Neural progenitor cell (in vitro differentiated cells): ENCODE measurements around the gene PRR23E. TPM values are rescaled to one million over a fixed set of nuclear protein-coding genes. Genes with fewer than 3 reads are reported as not detected.

Experiments
- DNase-seq: peaks from one replicate; pipeline ENCODE4 v3.0.0-alpha.2; 2016; ENCODE audit warnings: low spot score
- H2AFZ ChIP-seq: fragments of 200-600 bp; sonication (generic); replicated peaks from 2 replicates; pipeline ENCODE4 v1.6.1; 2016; ENCODE audit warnings: antibody characterized with exemption
- H3F3A ChIP-seq: fragments of 200-600 bp; sonication (generic); 2 replicates; pipeline ENCODE4 v1.6.1; 2016; ENCODE audit warnings: antibody characterized with exemption, low read depth
- H3K27ac ChIP-seq: fragments of 200-600 bp; sonication (generic); 2 replicates; pipeline ENCODE4 v1.5.1; 2016; ENCODE audit warnings: mild to moderate bottlenecking
- H3K27me3 ChIP-seq: fragments of 200-600 bp; sonication (generic); 2 replicates; pipeline ENCODE4 v1.6.1; 2016; ENCODE audit warnings: mild to moderate bottlenecking, moderate library complexity
- H3K36me3 ChIP-seq: fragments of 200-600 bp; sonication (generic); 2 replicates; pipeline ENCODE4 v1.5.1; 2016
- H3K4me1 ChIP-seq: fragments of 200-600 bp; sonication (generic); 2 replicates; pipeline ENCODE4 v1.6.1; 2016; ENCODE audit warnings: mixed run types
- H3K4me2 ChIP-seq: fragments of 200-600 bp; sonication (generic); 2 replicates; pipeline ENCODE4 v1.6.1; 2016
- H3K4me3 ChIP-seq: fragments of 200-600 bp; sonication (generic); 2 replicates; pipeline ENCODE4 v1.5.1; 2016
- H3K79me2 ChIP-seq: fragments of 200-600 bp; sonication (generic); 2 replicates; pipeline ENCODE4 v1.6.1; 2016; ENCODE audit warnings: low read depth
- H3K9ac ChIP-seq: fragments of 200-600 bp; sonication (generic); 2 replicates; pipeline ENCODE4 v1.6.1; 2016
- H3K9me3 ChIP-seq: fragments of 200-600 bp; sonication (generic); 2 replicates; pipeline ENCODE4 v1.5.1; 2016; ENCODE audit warnings: low read depth
- H4K20me1 ChIP-seq: fragments of 200-600 bp; sonication (generic); 2 replicates; pipeline ENCODE4 v1.6.1; 2016; ENCODE audit warnings: low read depth
- H3K27ac Mint-ChIP-seq: 3 replicates; pipeline ENCODE4 v1.8.0; 2021; ENCODE audit warnings: mixed read lengths
- H3K27me3 Mint-ChIP-seq: 2 replicates; pipeline ENCODE4 v1.8.0; 2022; ENCODE audit warnings: low read depth, mild to moderate bottlenecking, inconsistent platforms, moderate library complexity, mixed read lengths; ENCODE audit not compliant: insufficient read depth
- H3K36me3 Mint-ChIP-seq: 3 replicates; pipeline ENCODE4 v1.8.0; 2021; ENCODE audit warnings: mixed read lengths
- H3K4me1 Mint-ChIP-seq: 3 replicates; pipeline ENCODE4 v1.8.0; 2021; ENCODE audit warnings: mixed read lengths
- H3K4me3 Mint-ChIP-seq: 3 replicates; pipeline ENCODE4 v1.8.0; 2021; ENCODE audit warnings: mild to moderate bottlenecking, moderate library complexity, mixed read lengths
- H3K9me3 Mint-ChIP-seq: 3 replicates; pipeline ENCODE4 v1.8.0; 2020; ENCODE audit warnings: mixed read lengths
- EZH2 ChIP-seq: fragments of 200-600 bp; sonication (generic); IDR thresholded peaks from 2 replicates; pipeline ENCODE4 v1.6.1; 2017; ENCODE audit warnings: antibody characterized with exemption, mild to moderate bottlenecking, moderate library complexity
- EZH2phosphoT487 ChIP-seq: fragments of 200-600 bp; sonication (generic); IDR thresholded peaks from 2 replicates; pipeline ENCODE4 v1.6.1; 2017; ENCODE audit warnings: antibody characterized with exemption
- total RNA-seq: library from RNA; depleted of rRNA; stranded (reverse); fragments of >200 nt; gene quantifications from 2 replicates; pipeline ENCODE4 v1.2.3, GENCODE V29; 2015; ENCODE audit warnings: low replicate concordance
- TF ChIP-seq, protein P1 (sequence below): fragments of 200-600 bp; sonication (generic); IDR thresholded peaks from 2 replicates; pipeline ENCODE4 v1.5.1; 2017; ENCODE audit warnings: antibody characterized with exemption, mild to moderate bottlenecking

The PRR23E gene
- total RNA-seq, 1 donor from 2014 or later: not detected

DNA sequence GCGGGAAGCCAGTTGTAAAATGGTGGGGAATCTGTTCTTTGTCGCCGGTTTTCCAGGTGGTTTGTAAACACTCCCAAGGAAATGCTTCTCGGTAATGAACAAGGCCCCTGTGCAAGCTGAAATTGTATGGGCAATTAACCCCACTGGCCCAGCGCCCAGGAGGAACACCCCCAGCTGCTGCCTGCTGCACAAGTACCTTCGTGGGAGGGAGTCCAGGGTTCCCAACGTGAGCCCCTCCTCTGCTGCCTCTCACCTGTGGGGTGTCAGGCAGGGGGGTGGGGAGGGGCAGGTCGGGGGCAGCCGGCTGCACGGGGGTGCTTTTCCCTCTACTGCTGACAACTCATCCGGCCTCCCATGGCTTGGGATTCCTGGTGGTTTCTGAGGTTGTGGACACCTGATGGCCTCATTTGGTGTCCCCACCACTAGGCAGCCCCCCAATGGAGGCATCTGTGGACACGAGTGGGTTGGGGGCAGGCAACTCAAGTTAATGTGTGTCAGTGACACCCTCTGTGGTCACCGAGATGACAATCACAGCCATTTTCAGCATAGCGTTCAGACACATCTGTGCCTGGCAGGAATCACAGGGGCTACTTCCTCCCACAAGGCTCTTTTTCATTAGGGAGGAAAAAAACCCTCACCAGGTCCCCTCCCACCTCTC lies 35.6 kb upstream of the PRR23E start:
- Histone ChIP-seq H3K79me2 (no peaks in the 10 kb centered on the region), H3K4me1 (peaks cover 47% of the 10 kb centered on the region), H2AFZ (no peak overlapping the region), H4K20me1 (peaks cover 17% of the 10 kb centered on the region), H3K9me3 (no peaks in the 10 kb centered on the region), H3K9ac (no peak overlapping the region), H3K4me2 (peak overlapping the region; percentile 22), H3K27ac (no peak overlapping the region), H3K27me3 (no peaks in the 10 kb centered on the region), H3K36me3 (no peaks in the 10 kb centered on the region), H3F3A (peaks cover 22% of the 10 kb centered on the region), H3K4me3 (no peak overlapping the region)
- H3K36me3 Mint-ChIP-seq: no peaks in the 10 kb centered on the region
- peaks cover 5% of the 10 kb centered on the region for H3K4me1 Mint-ChIP-seq
- no peak for DNase-seq
- H3K9me3 Mint-ChIP-seq: no peaks in the 10 kb centered on the region
- no peak overlapping the region for H3K4me3 Mint-ChIP-seq
- no peak for TF ChIP-seq EZH2phosphoT487
- peaks cover 8% of the 10 kb centered on the region for H3K27me3 Mint-ChIP-seq
- no peak overlapping the region for H3K27ac Mint-ChIP-seq

DNA sequence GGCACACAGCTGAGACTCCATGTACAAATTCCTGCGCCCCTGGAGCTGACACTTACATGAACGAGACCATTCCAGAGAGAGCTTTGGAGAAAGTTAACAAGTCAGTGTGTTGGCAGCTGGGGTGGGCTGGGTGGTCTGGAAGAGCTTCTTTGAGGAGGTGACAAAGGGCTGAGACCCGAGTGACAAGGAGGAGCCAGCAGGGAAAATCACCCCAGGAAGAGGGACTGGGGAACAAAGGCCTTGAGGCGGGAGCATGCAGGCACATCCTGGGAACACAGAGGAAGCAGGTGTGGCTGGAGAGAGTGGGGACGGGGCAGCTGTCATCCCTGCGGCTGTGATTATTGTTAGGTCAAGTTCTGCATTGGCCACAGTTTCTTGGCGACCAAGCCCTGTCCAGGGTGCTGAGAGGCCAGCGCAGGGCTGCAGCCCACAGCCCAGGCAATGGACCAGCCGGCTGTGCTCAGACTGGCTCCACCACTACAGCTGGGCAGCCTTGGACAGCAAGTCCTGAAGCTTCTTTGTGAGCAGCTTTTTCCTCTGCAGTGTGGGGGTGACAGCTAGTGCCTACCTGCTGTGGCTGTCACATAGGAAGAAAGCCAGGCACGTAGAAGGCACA lies 34.2 kb upstream of the PRR23E start:
- TF ChIP-seq EZH2phosphoT487 (no peak), EZH2 (no peak)
- TF ChIP-seq, protein P1, sequence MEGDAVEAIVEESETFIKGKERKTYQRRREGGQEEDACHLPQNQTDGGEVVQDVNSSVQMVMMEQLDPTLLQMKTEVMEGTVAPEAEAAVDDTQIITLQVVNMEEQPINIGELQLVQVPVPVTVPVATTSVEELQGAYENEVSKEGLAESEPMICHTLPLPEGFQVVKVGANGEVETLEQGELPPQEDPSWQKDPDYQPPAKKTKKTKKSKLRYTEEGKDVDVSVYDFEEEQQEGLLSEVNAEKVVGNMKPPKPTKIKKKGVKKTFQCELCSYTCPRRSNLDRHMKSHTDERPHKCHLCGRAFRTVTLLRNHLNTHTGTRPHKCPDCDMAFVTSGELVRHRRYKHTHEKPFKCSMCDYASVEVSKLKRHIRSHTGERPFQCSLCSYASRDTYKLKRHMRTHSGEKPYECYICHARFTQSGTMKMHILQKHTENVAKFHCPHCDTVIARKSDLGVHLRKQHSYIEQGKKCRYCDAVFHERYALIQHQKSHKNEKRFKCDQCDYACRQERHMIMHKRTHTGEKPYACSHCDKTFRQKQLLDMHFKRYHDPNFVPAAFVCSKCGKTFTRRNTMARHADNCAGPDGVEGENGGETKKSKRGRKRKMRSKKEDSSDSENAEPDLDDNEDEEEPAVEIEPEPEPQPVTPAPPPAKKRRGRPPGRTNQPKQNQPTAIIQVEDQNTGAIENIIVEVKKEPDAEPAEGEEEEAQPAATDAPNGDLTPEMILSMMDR: no peak
- peaks cover 5% of the 10 kb centered on the region for H3K4me1 Mint-ChIP-seq
- peak; percentile 93 for DNase-seq
- no peaks in the 10 kb centered on the region for H3K36me3 Mint-ChIP-seq
- no peak overlapping the region for H3K4me3 Mint-ChIP-seq
- Histone ChIP-seq H3K27ac (no peak overlapping the region), H2AFZ (no peak overlapping the region), H3K36me3 (no peaks in the 10 kb centered on the region), H3F3A (peaks cover 22% of the 10 kb centered on the region), H3K4me3 (peak overlapping the region; percentile 8), H3K9me3 (no peaks in the 10 kb centered on the region), H4K20me1 (peaks cover 23% of the 10 kb centered on the region), H3K9ac (no peak overlapping the region), H3K4me2 (peak overlapping the region; percentile 75), H3K27me3 (no peaks in the 10 kb centered on the region), H3K4me1 (peaks cover 47% of the 10 kb centered on the region), H3K79me2 (no peaks in the 10 kb centered on the region)
- no peaks in the 10 kb centered on the region for H3K9me3 Mint-ChIP-seq
- H3K27ac Mint-ChIP-seq: no peak overlapping the region
- peaks cover 13% of the 10 kb centered on the region for H3K27me3 Mint-ChIP-seq

DNA sequence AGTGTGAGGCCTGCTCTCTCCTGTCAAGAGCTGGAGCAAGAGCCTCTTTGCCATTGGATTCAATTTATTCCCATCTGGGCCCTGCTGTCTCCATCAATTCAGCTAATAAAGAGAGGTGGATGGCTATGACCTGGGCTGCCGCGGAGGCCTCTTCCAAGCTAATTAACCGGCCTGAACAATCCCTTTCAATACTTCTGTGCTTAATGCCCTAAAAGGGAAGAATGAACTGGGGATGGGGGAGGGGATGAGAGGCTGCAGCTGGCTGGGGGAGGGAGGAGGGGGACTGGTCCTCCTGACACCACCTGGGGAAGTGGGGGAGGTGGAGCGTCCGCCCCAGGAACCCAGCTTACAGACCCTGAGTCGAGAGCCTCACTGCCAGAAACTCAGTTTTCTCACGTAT lies 33.4 kb upstream of the PRR23E start:
- Mint-ChIP-seq H3K36me3 (no peaks in the 10 kb centered on the region), H3K27me3 (peaks cover 13% of the 10 kb centered on the region), H3K9me3 (no peaks in the 10 kb centered on the region), H3K4me1 (peaks cover 5% of the 10 kb centered on the region), H3K27ac (no peak overlapping the region), H3K4me3 (no peak overlapping the region)
- Histone ChIP-seq H3K27me3 (no peaks in the 10 kb centered on the region), H3K9ac (no peak overlapping the region), H3K27ac (no peak overlapping the region), H3K9me3 (no peaks in the 10 kb centered on the region), H3K4me3 (peak overlapping the region; percentile 8), H3K4me1 (peaks cover 47% of the 10 kb centered on the region), H4K20me1 (peaks cover 23% of the 10 kb centered on the region), H2AFZ (no peak overlapping the region), H3K4me2 (peak overlapping the region; percentile 75), H3K79me2 (no peaks in the 10 kb centered on the region), H3K36me3 (no peaks in the 10 kb centered on the region), H3F3A (peaks cover 22% of the 10 kb centered on the region)
- TF ChIP-seq, protein P1: no peak
- TF ChIP-seq EZH2phosphoT487: no peak
- no peak for TF ChIP-seq EZH2
- peak; percentile 86 for DNase-seq

DNA sequence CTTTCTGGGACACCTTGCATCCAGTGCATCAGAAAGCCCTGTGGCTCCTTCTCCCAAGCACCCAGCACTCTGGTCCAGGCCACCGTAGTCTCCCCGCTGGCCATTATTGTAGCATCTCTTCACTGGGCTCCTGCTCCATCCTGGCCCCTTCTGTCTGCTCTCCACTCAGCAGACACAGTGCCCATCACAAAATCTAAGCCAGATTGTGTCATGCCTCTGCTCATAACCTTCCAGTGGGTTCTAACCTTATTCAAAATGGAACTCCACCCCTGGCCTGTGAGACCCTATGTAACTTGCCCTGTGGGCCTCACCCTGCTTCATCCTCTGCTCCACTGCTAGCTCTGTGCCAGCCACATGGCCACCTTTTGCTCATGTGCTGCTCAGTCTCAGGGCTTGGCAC lies 31.7 kb upstream of the PRR23E start:
- H3K27me3 Mint-ChIP-seq: peaks cover 15% of the 10 kb centered on the region
- peaks cover 18% of the 10 kb centered on the region for H3F3A ChIP-seq
- no peak overlapping the region for H3K4me2 ChIP-seq
- no peak overlapping the region for H3K4me3 ChIP-seq
- no peaks in the 10 kb centered on the region for H3K9me3 ChIP-seq
- no peak for DNase-seq
- H2AFZ ChIP-seq: no peak overlapping the region
- H3K27me3 ChIP-seq: no peaks in the 10 kb centered on the region
- H3K4me1 ChIP-seq: peaks cover 46% of the 10 kb centered on the region
- no peak overlapping the region for H3K9ac ChIP-seq
- H4K20me1 ChIP-seq: peaks cover 23% of the 10 kb centered on the region
- no peaks in the 10 kb centered on the region for H3K36me3 Mint-ChIP-seq
- no peaks in the 10 kb centered on the region for H3K9me3 Mint-ChIP-seq
- H3K79me2 ChIP-seq: no peaks in the 10 kb centered on the region
- H3K4me1 Mint-ChIP-seq: peaks cover 5% of the 10 kb centered on the region
- no peaks in the 10 kb centered on the region for H3K36me3 ChIP-seq
- H3K27ac ChIP-seq: no peak overlapping the region
- no peak overlapping the region for H3K27ac Mint-ChIP-seq
- TF ChIP-seq EZH2 (no peak), EZH2phosphoT487 (no peak)
- TF ChIP-seq, protein P1: no peak
- no peak overlapping the region for H3K4me3 Mint-ChIP-seq
